GM18511 (cell line): ENCODE measurements around the gene EFHC1.

Source experiments
- ATAC-seq: cut with Tn5 transposase; IDR thresholded peaks from one replicate; pipeline ENCODE4 v1.9.1; 2021; ENCODE audit warnings: mild to moderate bottlenecking, moderate library complexity; ENCODE audit not compliant: unreplicated experiment

EFHC1 gene

GRCh38 chr6:52500238-52501129 lies 80.3 kb downstream of the EFHC1 start:
- no peak for ATAC-seq

- no peak for ATAC-seq
Observed at GRCh38 chr6:52502306-52503029, 82.3 kb downstream of the EFHC1 start.

GRCh38 chr6:52503323-52503747 lies 83.2 kb downstream of the EFHC1 start:
- ATAC-seq = no peak

- no peak for ATAC-seq
Observed at GRCh38 chr6:52503851-52504781, 84.0 kb downstream of the EFHC1 start.

- ATAC-seq = no peak
Observed at GRCh38 chr6:52504782-52505136, 84.6 kb downstream of the EFHC1 start.

- ATAC-seq = no peak
Observed at GRCh38 chr6:52505726-52506409, 85.7 kb downstream of the EFHC1 start.

- ATAC-seq = no peak
Observed at GRCh38 chr6:52506476-52506875, 86.3 kb downstream of the EFHC1 start.

GRCh38 chr6:52507557-52508260 lies 87.6 kb downstream of the EFHC1 start:
- ATAC-seq = no peak

- ATAC-seq = no peak
Observed at GRCh38 chr6:52508261-52508739, 88.2 kb downstream of the EFHC1 start.

- no peak for ATAC-seq
Observed at GRCh38 chr6:52509281-52510212, 89.4 kb downstream of the EFHC1 start.

- no peak for ATAC-seq
Observed at GRCh38 chr6:52510213-52510562, 90.0 kb downstream of the EFHC1 start.

- ATAC-seq = no peak
Observed at GRCh38 chr6:52511163-52511562, 91.0 kb downstream of the EFHC1 start.

- ATAC-seq = no peak
Observed at GRCh38 chr6:52511572-52512151, 91.5 kb downstream of the EFHC1 start.

- ATAC-seq = no peak
Observed at GRCh38 chr6:52512199-52512598, 92.1 kb downstream of the EFHC1 start.

- no peak for ATAC-seq
Observed at GRCh38 chr6:52513464-52513863, 93.3 kb downstream of the EFHC1 start.

- no peak for ATAC-seq
Observed at GRCh38 chr6:52513896-52514295, 93.8 kb downstream of the EFHC1 start.

- ATAC-seq = no peak
Observed at GRCh38 chr6:52514514-52514913, 94.4 kb downstream of the EFHC1 start.

GRCh38 chr6:52515219-52515960 lies 95.2 kb downstream of the EFHC1 start:
- no peak for ATAC-seq
